Left renal pelvis (tissue), 4 donors: ENCODE data around the gene KCTD6. TPM values are rescaled to one million over a fixed set of nuclear protein-coding genes. Genes with fewer than 3 reads are reported as not detected.

Source experiments
- DNase-seq, 4 donors: peaks; one replicate each; pipeline ENCODE4 v3.0.0-alpha.2; 2013; ENCODE audit warnings: low read depth in 4 of 4, low spot score in 3 of 4
- polyA plus RNA-seq, 4 donors: library from polyadenylated mRNA; unstranded; fragments of 120-200 nt; gene quantifications; one replicate each; pipeline ENCODE4 v1.2.1, GENCODE V29; 2013; ENCODE audit not compliant: insufficient read length in 4 of 4

KCTD6 gene
- polyA plus RNA-seq, 4 donors: 24.0 to 35.1 (median 32.0) TPM

DNA sequence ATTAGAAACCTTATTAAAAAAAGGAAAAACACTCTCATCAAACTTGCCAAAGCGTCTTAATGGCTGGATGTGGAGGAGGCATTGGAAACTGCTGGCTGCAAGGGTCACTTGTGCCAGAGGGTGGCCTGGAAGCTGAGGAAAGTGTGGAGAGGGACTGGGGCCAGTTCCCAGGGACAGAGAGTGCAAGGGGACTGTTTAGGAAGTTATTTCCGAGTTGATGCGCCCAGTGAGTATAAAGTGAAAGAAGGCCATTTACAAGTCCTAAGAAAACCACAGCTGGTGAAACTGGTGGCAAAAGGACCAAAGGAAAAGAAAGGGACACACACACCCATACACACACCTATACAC lies 7.2 kb upstream of the KCTD6 start:
- no peak for DNase-seq

DNA sequence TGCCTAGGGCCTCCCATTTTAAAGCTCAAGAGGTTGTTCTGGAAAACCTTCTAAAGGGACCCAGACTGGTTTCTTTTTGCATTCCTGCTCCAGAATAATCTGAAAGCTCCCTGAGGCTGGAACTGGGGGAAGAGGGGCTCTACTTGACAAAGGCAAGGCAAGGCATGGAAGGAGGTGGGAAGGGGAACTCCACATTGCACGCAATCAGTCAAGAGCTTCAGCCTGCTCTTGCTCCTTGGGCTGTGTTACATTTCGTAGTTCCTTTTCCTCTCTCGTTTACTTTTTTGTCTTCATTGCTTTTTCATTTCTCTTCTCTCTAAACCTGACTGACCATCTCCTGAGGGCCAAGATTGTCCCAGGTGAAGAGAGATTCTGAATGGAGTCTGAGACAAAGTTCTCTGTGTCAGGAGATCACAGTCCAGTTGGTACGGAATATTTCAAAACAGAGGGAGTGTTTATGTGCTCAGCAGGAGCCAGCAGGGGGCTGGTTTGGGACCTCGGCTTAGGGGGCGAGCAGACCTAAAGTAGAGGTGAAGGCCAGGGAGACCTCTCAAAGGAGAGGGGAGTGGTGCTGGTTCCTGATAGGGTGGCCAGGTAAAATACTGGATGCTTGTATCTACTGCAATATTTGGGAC lies 6.0 kb upstream of the KCTD6 start:
- DNase-seq: no peak

DNA sequence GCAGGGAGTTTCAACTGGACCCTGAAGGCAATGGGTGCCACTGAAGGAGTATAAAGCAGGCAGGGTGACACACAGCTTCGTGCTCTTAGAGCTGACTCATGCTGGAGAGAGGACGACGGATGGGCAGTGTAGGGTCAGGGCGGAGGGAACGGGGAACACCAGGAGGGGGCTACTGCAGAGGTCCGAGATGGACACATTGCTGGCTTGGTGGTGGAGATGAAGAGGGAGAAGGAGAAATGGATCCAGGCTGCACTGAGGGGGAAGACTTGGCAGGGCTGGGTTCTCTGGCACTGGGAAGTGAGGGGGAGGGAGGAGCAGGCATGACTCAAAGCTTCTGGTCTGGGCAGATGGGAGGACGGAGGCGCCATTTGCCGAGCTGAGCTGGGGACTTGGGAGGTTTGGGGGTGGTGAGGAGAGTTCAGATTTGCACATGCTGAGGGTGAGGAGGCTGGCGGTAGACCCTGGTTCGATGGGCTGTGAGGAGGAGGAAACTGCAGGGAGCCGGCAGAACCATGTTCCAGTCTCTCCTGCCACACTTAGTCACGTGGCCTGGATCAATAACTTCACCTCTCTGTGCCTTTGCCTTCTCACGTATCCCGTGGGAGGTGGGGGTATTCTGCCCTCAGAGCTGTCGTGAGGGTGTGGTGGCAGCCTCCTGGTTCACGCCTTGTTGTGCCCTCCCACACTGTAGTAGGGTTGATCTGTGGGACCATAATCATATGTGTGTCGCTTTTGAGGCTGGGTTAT lies 4.6 kb upstream of the KCTD6 start:
- DNase-seq: no peak

DNA sequence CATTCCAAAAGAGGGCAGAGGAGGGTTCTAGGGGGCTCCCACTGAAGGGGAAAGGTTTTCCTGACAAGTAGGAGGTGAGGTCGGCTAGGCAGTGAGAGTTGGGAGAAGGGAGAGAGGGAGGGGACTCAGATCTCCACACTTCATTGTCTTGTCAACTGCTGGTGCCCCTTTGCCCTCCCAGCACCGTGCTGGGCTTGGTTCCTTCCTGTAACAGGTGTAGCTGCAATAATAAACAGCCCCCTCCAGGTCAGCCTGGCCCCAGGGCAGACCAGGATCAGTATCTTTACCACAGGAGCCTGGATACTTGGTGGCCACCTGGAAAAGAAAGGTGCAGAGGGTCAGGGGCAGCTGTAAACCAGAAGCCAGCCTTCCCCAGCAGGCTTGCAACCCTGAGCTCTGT lies 2.9 kb upstream of the KCTD6 start:
- DNase-seq: no peak

DNA sequence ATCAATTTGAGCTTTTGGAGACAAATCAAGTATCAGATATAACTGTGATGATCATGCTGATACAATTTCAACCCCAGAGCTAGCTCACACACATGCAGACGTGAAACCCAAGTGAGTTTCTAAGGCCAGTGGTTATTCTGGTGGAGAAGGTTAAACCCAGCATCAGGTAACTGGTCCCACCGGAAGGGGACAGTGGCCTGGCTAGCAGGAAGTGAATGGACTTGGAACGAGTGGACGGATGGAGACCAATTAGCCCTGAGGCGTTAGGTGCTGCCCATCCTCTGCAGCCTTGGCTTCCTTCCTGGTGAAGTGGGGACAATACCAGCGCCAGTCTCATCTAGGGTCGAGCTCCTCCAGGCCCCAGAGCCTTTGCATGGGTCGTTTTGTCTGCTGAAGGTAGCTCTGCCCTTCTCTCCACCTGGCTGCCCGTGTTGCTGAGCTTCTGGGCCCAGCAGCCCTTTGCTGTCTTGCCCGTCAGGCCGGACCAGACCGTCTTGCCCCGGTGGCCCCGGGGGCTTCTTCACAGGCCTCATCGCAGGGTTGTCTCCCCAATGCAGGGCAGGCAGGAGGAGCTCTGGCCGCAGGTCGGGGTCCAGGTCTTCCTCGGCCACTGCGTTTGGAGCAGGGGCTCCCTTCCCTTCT lies 915 bp upstream of the KCTD6 start:
- DNase-seq: no peak

DNA sequence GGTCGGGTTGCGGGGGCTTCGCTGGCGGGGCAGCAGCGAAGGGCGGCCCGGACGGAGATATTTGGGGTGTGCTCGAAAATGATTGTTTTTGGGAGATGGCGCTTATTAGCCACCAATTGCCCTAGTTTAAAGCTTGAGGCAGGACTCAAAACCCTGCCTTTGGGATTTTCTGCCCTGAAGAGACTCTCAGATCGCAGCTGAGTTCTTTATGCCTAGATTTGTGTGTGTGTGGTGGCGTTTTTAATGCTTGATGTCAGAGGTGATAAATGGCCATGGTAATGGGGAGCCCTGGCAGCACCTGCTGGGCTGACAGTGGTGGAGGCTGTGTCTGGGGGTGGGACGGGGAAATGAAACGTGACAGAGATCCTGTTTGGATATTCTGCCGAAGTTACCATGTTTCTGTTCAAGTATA lies 604 bp downstream of the KCTD6 start:
- DNase-seq: peak in 1 of 4 donors; percentile 42

DNA sequence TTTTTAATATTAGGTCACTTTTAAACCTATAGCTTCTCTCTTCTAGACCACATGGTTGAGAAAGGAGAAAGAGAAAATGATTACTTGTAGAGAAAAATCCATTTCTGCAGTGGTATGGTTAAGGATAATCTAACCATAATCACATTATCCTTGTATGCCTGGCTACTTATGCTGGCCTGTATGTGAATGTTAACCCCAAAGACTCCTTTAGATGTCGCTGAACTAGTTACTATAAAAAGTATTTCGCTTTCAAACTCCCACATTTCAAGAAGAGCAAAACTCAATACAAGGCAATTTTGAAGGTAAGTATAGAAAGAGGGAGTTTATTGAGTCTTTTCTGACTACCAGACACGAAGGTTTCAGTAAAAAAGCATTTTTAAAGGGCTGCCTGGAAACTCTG lies 2.2 kb downstream of the KCTD6 start:
- DNase-seq: no peak

GRCh38 chr3:58495101-58495500 lies 3.2 kb downstream of the KCTD6 start:
- no peak for DNase-seq

GRCh38 chr3:58496206-58496857 lies 4.4 kb downstream of the KCTD6 start:
- no peak for DNase-seq

DNA sequence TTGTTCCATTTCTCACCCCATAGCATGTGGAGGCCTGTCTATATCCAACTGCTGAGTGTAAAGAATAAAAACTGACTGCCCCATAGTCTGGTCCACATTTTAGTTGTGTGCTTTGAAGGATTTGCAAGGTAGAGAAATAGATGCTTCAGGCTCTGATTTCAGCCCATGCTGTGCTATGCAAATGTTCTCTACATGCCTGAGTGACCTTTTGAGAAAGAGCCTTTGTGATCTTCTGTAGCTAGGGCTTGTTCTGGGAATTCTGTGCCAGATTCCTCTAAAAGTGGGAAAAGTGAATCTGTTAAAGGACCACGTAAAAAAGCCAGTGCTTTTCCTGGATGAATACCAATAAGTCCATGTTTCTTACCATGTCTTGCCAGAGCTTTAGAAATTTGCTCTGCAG lies 5.2 kb downstream of the KCTD6 start:
- DNase-seq: no peak

- DNase-seq: no peak
Observed at GRCh38 chr3:58502872-58503271, 11.0 kb downstream of the KCTD6 start.

DNA sequence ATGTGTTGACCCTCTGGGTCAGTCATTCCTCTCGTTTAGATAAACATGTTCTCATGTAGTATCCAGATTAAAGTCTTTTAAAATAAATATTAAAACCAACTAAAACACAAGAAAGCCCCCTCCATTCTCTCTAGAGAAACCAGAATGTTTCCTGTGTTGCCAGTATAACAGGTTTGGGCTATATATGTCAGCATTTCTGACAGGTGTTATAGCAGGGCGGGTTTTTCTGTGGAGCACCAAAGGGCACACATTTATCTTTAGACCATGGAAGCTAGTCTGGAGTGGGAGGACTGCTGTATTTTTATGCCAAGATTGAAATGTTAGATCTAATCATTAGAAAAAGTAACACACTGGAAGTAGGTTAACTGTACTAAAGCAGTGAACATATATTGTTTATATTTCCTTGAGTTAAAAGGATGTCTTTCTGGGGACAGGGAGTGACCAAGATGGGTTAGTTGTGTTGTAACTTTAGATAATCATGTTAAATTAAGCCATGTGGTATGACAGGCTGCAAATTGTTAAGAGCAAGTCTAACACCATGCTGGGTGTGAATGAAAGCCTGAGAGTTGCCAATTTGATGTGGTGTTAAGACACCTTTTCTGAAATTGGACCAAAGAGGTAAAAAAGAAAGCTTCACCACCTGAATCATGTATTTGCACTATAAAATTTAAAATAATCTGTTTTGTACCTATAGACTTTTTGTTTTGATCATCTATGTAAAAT lies 15.6 kb downstream of the KCTD6 start:
- no peak for DNase-seq

DNA sequence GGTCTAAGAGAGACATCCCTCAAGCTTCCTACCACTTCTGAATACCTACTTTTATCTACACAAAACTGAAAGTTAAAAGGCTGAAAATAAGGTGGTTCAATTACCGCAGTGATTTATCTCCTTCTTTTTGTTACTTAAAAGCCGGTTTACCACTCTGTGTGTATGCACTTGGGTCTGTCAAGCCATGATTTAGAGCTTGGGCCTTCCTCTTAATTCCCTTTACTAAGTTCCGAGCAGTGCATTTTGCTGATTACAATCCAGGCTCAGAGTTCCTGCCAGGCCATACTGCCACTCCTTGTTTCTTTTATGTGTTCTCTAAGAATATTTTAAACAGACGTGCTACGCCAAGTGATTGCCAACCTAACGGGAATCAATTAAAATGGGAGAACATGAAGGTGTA lies 16.5 kb downstream of the KCTD6 start:
- DNase-seq: no peak

DNA sequence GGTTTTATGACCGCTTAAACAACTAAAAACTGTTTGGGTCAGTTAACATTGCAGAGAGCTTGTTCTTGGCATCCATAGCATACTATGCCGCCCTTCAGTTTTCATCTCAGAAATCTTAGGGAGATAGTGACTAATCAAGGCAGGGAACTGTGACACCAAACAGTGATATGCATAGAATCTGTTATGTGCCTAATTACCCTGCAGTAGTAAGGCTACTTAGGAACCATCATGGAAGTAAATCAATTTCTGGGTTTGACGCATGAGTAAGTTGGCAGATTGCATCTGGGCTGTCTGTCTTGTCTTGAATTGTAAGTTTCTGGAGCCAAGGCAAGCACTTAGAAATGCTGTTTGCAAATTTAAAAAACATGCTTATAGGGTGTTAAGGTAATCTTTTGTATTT lies 22.5 kb downstream of the KCTD6 start:
- no peak for DNase-seq

DNA sequence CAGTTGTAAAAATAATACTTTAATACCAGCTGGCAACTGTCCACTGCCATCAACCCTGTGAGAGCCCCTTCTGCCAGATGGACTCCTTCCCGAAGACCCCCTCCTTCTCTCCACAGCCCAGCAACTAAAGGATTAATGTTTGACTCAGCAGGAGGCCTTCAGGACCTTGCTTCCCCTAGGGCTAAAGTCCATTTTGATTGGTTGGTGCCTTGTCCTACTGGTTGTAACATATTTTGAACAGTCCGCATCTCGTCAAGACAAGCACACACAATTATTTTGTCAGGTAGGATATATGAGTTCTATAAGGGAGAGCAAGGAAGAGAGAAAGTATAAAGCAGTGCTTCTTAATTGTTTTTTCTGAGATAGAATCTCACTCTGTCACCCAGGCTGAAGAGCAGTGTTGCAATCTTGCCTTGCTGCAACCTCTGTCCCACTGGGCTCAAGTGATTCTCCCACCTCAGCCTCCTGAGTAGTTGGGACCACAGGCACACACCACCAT lies 26.4 kb downstream of the KCTD6 start:
- DNase-seq: no peak

- DNase-seq: no peak
Observed at GRCh38 chr3:58519668-58520402, 27.9 kb downstream of the KCTD6 start.

DNA sequence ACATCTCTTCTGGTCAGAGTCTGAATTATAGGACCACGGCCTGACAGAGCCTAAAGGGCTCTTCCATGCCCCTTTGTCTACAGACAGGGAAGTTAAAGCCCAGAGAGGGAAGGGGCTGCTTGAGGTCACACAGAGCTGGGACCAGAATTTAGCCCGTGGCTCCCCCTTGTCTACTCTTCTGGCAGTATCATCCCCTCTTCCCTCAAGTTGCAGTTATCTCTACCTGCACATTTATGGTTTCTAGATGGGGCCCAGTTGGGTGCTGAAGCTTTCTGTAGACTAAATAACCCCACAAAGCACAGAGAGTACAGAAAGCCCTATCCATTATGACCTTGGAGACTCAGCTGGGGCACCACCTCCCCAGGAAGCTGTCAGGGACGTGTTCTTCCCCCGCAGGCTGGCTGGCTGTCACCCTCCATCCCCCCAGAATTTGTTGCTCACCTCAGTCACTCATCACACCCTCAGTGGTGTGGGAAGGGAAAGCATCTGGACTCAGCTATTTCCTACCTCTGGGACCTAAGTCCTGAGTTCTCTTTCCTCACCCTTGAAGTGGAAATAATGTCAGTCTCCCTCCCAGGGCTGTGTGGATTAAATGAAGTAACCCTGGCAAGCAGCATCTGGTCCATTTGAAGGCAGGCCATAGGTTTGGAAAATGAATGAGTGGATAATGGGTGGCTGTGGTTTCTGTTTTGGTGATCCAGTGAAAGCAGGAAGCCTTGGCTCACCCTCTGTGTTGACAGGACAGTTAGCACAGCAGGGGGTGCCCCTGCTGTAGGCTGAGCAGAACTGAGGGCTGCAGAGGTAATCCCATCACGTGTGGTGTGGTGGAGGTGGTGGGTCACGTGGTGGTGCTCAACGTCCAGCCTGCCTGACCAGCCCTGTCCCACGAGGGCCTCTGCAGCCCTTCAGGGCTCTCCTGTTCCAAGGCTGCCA lies 28.8 kb downstream of the KCTD6 start:
- no peak for DNase-seq

GRCh38 chr3:58521336-58521670 lies 29.4 kb downstream of the KCTD6 start:
- DNase-seq: no peak
